GM18517 (cell line): ENCODE results near the gene BCL2.

Experiments used
- ATAC-seq: cut with Tn5 transposase; IDR thresholded peaks from one replicate; pipeline ENCODE4 v1.9.1; 2021; ENCODE audit warnings: mild to moderate bottlenecking, moderate library complexity; ENCODE audit not compliant: unreplicated experiment

Gene BCL2

DNA sequence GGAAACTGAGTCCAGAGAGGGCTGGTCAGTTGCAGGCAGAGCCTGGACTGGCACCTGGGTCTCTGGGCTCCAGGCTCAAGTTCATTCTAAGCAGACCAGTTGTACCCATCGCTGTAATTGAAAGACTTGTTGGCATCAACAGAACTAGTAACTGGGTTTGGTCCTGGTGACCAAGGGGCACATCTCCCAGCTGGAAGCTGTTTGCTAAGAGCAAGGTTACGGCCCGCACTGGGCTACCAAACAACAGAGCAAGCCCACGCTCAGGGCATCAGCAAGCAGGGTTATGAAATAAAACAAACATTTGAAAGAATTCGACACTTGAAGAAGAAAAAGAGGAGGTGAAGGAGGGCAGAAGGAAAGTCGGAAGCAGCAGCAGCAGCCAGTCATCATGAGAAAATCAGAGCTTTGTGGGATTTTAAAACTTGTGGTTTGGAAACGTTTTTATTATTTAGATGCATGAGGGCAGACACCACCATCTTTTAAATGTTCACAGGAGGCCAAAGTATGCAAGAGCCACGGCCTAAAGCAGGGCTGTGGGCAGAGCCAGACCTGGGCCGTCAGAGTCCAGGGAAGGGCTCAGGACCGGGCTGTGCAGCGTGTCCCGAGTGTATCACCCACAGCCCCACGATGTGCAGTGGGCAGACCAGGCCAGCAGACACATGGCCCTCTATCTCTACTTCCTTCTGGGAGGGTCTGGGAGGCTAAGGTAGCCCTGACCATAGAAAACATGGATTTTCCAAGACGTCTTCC is 220.3 kb downstream of the BCL2 start:
- ATAC-seq, result peak; percentile 1

DNA sequence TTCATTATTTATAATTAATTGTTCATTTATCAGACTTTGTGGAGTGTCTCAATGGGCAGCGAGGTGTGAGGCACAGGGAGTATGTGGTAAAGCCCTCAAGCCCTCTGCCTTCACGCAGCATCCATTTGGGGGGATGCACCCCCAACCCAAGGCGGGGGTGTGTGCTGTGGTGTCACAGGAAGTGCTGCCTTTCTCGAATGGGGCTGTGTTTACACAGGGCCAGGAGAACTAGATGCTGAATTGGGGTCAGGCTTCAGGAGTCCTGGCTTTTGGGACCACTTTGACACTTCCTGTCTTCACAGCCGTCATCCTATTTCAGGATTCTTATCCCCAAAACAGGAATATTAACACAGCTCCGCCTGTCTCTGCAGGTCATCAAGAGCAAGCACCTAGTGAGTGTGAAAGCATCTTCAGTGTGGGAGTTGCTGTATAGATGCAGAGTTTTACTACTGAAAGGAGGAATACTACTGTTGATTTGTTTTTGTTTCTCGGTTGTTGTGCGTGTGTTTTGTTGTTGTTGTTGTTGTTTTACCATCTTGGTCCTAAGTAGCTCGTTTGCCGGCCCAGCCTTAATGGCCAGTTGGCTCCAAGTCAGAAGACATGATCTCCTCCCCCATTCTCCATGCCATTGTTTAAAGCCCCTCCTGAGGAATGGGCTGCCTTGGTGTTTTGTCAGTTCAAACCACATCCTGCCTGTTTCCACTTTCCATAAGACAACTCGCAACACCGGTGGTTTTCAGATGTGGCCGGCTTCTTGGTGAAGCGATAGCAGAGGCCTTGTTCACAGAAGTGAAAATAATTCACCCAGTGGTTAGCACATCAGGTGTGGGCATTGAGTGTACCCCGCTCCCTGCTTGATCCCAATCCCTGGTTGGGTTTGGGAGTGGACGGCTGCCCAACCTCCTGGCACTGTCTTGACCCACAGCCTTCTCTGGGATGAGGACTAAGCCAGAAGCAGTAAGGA is 221.3 kb downstream of the BCL2 start:
- ATAC-seq, result peak; percentile 65

DNA sequence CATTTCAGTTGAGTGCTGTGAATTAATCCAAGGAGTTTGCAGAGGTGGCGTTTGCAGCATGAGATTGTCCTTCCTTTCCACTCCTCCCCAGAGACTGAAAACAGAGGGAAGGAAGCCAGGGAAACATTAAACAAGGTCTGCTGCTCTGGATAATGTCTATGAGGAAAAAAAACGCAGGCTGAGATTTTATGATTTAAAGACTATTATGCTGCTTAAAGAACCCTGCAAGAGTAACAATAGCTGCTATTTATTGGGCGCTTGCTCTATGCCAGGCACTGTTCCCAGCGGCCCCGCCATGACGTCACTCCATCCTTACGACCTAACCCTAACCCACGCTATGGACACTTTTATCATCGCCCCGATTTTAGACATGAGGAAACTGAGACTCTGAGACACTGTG is 222.4 kb downstream of the BCL2 start:
- no peak for ATAC-seq

DNA sequence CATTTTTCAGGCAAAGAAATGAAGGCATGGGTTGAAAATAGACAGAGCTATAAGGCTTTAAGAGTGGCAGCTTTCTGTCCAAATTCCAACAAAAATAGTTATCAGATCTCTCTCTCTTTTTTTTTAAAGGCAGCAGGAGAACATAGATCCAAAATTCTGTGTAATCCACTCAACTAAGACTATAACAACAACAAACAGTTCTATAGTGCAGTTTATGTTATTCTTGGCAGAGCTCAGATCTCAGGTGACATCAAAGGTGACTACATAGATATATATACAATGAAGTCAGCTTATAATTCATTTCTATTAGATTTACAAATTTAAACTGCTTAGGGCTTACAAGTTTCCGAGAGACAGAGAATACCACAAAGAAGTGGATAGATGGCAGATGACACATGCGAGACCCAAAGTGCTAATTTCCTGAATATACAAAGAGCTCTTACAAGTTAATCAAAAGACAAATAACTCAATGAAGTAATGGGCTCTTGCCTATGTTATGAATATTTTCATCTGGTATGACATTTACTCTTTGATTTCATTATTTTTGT is 223.2 kb downstream of the BCL2 start:
- ATAC-seq, result no peak

DNA sequence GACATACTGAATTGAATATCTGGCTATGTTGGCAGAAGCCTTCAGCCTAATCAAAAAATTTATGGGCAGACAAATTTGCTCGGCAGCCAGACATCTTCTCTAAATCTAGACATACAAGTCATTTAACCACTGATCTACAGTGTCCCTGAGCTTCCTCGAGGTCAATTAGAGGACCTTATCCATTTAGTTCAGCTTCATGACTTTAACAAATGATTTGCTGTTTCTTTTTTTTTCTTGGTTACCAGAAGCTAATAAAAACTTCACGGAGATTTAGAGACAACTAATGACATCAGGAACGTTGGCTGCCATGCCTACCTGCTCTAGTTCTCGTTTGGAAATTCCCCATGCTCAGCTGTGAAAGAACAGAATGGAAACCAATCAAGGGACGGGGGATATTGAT is 223.8 kb downstream of the BCL2 start:
- no peak for ATAC-seq

DNA sequence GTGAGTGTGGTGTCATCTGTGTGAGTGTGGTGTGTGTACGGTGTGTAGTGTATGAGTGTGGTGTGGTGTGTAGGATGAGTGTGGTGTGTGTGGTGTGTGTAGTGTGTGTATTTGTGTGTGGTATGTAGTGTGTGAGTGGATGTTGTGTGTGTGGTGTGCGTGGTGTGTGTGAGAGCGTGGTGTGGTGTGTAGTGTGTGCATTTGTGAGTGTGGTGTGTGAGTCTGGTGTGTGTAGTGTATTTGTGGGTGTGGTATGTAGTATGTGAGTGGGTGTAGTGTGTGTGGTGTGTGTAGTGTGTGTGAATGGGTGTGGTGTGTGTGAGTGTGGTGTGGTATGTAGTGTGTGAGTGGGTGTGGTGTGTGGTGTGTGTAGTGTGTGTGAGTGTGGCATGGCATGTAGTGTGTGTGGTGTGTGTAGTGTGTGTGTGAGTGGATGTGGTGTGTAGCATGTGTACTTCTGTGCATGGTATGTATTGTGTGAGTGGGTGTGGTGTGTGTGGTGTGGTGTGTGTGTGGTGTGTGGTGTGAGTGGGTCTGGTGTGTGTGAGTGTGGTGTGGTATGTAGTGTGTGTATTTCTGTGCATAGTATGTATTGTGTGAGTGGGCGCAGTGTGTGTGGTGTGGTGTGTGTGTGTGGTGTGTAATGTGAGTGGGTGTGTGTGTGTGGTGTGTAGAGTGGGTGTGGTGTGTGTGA is 227.8 kb downstream of the BCL2 start:
- no peak for ATAC-seq

DNA sequence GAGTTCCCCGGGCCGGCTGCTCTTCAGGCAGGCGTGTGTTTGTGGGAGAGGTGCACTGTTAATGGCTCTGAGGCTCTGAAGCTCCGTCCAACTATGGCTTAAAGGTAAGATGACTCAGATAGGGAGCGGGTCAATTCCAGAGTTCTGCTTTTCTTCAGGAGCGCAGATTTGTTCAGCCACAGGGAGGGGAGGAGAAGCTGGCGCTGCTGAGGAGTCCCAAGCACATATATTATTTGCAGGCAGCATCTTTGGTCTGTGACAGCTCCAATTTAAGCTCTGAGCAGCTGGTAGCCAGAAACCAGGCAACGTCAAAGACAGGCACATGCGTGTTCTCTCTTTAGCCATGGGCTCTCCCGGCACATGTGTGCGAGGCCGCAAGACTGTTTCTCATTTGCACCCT is 229.2 kb downstream of the BCL2 start:
- no peak for ATAC-seq

DNA sequence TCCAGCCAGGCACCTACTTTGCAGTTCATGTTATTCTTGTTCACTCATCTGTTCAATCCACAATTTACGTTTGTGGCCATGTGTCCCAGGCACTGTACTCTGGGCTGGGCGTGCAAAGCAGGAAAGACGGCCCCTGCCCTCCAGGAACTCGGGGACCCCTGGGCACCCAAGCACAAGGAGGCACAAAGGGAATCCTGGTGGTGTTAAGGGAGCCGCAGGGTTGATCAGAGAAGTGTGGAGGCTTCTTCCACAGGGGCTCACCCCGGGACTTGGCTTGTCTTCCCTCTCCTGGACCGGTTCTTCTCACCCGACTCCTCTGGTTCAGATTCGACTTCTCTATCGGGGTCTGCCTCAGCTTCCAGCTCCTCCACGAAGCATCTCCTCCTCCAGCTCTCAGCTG is 230.5 kb downstream of the BCL2 start:
- no peak for ATAC-seq

DNA sequence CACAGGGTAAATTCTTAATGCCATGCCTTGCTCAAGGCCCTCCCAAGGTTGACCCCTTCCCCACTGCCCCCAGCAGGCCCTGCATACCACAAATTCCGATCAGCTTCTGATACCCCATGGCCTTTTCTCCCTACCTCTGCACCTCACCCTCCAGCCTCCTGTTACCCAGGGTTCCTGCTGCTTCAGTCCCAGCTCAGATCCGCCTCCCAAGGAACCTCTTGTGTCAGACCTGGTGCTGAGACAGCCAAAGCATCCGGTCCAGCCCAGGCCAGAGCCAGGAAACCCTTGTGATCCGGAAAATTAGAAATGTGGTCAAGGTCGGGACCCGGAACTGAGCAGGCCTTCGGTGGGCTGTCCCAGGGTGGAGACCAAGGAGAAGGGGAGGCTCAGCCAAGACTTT is 231.3 kb downstream of the BCL2 start:
- ATAC-seq, result no peak

DNA sequence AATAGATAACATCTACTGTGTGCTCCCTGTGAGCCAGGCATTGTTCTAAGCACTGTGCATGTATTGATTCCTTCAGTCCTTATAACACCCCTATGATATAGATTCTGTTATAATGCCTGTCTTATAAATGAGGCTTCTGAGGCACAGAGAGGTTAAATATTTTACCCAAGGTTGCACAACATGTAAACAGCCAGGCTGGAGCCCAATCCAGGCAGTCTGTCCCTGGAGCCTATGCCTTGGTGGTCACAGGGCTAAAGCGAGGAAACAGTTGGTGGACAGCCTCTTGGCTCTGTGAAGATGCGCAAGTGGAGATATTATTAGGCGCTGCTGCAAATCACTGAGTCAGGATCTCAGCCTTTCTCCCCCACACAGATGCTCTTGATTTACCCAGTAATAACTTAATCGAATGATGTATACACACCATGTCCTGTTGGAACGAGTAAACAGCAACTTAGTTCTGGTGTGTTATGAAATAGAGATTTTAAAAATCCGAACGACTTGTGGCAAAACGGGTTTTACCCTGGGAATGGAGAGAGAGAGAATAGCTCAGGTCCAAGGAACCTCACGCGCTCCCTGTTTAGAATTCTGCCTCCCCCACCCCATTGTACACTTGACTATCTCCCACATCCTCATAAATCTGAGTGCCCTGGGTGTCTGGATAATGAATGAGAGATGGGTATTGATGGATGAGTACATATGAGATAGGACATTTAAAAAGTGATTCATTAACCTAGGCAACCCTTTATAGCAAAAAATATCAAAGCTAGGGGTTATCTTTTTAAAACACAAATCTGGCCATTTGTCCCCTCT is 231.9 kb downstream of the BCL2 start:
- ATAC-seq, result no peak

DNA sequence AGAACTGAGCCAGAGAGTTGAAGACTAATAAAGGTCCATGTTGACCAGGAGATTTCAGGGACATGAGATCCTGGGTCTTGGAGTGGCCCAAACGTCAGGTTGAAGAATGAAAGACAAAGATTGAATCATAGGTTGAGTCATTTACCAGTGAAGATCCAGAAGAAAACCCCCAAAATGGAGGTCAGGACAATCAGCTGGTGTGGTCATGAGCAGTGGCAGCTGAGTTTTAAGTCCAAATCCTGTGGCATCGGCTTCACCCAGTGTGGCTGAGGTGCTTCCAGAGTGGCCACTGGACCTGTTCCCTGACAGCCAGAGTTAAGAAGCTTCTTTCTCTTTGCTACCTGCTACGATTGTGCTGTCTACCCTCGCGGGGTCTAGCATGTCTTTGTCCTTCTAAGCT is 234.0 kb downstream of the BCL2 start:
- no peak for ATAC-seq

DNA sequence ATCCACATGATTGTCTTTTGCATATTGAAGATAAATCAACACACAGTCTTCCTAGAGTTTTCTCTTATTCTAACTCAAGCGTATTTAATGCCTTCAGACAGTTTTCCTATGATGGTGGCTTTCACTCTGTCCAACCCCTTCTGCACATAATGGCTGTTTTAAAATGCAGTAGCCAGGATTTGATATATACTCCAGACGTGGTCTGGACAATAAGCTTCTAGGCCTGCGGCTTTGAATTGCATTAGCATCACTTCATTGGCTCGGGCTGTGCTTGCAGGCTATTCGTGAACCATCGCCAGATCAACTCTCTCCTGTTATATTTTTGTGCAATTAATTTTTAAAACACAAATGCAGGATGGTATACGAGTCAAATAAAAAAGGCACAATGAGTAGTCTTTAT is 235.3 kb downstream of the BCL2 start:
- ATAC-seq, result no peak

DNA sequence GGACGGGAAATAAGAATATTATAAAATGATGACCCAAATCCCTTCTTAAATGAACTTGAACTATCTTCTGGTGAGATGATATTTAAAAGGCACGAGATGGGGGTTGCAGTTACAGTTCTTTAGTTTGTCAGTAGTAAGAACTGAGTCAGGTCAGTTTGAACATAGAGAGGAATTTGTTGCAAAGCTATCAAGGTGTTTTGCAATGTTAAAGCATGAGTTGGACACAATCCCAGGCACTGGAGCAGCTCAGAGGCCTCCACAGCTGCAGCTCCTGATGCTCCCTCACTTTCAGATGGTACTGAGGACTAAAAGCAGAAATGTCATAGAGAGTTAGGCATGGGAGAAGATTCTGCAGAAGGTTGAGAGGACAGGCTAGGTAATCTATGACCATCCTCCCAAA is 236.0 kb downstream of the BCL2 start:
- ATAC-seq, result no peak

DNA sequence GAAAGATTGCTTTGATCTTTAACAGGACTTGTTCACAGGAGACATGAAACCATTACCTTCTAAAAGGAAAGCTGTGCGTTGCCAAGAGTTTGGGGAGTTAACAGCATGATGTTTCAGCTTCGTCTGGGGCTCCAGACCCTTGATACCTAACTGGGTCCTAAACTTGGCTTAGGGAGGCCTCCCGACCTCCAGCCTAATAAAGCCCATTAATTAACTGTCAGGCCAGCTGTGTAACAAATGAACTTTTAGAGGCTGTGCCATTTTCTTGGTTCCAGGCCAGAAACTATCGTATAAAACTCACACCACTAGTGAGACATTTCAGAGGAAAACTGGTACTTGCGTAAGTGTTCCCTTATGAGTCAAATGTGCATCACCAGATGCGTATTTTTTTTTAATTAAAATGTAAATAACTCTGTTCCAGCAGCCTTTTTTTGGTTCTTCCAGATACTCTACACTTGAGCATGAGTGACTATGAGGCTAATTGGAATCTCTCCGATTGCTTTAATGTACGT is 236.5 kb downstream of the BCL2 start:
- ATAC-seq, result no peak

DNA sequence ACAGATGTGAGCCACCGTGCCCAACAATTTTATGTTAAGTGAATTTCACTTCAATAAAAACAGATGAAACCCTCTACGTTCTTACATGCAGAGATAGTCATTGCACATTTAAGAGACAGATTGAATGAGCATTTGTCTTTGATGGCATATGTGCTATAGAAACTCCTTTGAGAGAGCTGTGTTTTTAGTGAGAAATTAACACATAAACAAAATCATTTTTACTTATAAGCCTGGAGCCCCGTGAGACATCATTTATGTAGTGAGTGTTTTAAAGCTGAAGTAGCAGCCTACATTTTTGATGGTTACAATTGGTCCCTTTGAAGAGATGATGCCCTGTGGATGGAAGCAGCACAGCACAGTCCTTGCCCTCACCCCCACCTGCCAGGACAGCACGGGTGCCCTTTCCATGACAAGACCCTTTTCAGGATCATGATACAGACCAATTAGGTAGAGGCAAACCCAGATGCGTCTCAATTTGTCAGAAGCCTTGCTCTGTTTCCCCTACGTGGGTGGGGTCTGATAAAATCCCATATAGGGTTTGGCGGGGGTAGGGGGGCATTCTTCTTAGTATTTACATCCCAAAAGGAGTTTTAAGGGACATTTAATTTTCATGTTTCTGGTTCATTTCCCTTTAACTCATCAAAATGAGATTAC is 237.1 kb downstream of the BCL2 start:
- no peak for ATAC-seq

DNA sequence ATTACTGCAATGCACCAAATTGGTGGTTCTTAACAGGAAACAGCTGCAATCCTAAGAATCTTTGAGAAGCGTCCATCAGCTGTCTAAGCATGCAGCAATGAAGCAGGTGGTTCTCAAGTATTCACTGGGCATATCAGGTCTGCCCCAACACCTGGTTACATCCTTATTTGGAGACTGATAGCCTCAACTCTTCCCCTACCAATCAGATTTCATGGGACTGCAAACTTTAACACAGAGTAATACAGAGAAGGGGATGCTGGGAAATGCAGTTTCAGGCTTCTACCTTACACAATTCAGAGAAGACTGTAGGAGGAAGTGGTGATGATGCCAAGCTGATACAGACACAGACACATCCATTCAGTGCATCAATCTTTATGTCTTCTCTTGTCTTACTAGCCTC is 240.5 kb downstream of the BCL2 start:
- peak; percentile 47 for ATAC-seq

DNA sequence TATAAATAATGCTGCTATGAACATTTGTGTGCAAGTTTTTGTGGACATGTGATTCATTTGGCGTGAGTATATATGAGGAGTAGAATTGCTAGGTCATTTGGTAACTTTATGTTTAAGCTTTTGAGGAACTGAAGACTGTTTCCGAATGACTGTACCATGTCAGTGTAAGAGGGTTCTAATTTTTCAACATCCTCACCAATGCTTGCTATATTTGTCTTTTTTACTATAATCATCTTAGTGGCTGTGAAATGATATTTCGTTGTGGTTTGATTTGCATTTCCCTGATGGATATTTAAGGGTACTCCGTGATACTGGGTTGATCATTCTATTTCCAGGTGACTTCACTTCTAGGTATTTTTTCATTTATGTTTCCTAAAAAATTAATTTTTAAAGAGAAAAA is 241.1 kb downstream of the BCL2 start:
- peak; percentile 96 for ATAC-seq

DNA sequence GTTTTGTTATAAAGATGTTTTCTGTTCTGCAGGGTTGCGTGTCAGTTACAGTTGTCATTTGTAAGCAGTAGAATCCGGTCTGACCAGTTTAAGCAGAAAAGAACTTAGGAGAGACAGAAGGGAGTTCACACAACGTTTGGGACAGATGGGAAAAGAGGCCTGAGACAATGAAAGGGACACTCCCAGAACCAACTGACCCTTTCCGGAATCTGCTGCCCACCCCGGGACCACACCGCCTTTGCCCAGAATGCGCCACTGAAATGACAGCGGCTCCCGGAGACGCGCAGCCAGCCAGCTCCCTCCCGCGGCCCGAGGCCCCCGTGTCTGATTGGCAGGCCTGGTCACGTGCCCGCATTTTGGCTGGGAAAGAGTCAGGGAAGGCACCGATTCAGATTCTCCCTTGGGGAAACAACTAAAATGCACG is 244.6 kb downstream of the BCL2 start:
- no peak for ATAC-seq

DNA sequence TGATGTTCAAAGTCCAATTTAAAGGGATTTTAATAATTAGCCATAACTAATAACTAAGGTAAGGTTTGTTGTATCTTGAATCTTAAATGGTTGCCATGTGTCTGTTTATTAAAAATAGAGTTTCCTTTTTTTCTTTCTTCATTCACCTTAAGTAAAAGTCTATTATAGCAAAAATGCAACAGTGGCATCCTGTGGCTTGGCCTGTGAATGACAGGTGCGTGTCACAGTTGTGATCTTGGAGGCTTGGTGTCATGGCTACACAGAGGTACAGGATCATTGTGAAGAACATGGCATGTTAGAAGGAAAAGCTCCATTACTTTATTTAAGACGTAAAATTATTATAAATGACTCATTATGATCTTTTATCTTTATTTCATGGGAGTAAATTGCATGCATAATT is 246.1 kb downstream of the BCL2 start:
- ATAC-seq, result peak; percentile 36
